ENCODE measurements around the gene ERC2.

DNA sequence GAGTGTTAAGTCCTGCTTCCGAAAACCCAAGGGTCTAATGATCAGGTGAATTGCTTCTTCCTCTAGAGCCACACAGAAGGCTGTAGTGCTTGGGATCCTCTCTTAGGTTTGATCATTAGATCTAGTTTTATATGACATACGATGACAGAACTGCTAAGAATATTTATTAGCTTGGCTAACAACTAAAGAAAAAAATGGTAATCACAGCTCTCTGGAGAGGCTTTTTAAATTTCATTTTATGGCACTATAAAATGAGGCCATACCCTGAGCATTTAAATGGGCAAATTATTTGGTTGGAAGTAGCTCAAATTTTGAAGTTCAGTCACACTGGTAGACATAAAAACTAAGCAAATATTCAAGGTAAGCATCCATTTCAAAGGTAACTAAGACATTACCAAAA, 498.6 kb downstream of the ERC2 start:
- TF ChIP-seq POLR2A (IDR thresholded peaks at IDR 0.05; ENCODE audit: control extremely low read depth in 1 of 2, low read depth in 2 of 2, low read length in 2 of 2) (no peak), CTCF (IDR thresholded peaks at IDR 0.05; ENCODE audit: control extremely low read depth in 1 of 3, insufficient read depth in 1 of 3, low read depth in 1 of 3, low read length in 3 of 3) (no peak), BCL11A (IDR thresholded peaks at IDR 0.05; ENCODE audit: low read depth in 2 of 2, low read length in 2 of 2) (no peak)

Data from H1 (cell line).